Myocyte (in vitro differentiated cells): ENCODE measurements around the gene ZNF677. TPM values are rescaled to one million over a fixed set of nuclear protein-coding genes. Genes with fewer than 3 reads are reported as not detected.
"Not testable (repeated sequence)": the region's sequence is repeated elsewhere in the genome, so short reads cannot be mapped to it uniquely, and the experiment has no call there.

Experiments
- DNase-seq: peaks from one replicate; pipeline ENCODE4 v3.0.0-alpha.2; 2012; ENCODE audit warnings: low read depth
- total RNA-seq: library from RNA; depleted of rRNA; stranded (reverse); fragments of >200 nt; gene quantifications from 2 replicates; pipeline ENCODE4 v1.2.3, GENCODE V29; 2014

ZNF677 gene
- total RNA-seq, 1 donor from 2014 or later: 5.8 TPM

DNA sequence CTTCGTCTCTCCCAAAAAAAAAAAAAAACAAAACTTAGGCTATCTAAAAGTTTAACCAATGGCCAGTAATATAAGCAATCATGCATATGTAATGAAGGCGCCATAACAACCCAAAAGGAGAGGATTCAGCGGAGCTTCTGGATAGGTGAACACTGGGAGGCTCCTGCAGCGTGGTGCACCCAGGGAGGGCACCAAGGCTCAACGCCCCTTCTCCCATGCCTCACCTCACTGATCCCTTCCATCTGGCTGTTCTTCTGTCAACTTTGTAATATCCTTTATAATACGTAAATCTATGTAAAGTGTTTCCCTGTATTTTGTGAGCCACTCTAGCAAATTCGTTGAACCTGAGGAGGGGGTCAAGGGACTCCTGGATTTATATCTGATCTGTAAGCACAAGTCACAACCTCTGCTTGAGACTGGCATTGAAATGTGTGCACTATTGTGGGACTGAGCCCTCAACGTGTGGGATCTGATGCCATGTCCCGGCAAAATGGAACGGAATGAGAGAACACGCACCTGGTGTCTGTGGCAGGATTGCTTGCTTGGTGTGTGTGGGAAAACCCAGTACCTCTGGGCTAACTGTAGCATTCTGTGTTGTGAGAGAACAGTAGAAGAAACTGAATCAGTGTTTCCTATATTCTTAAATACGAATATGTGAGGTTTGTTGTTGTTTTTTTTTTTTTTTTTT is 61.0 kb downstream of the ZNF677 start:
- no peak for DNase-seq

- DNase-seq: no peak
These were observed 61.7 kb downstream of the ZNF677 start, which contains the start of gene ZNF665 for GRCh38 chr19:53192771-53193534. Gene ZNF665 (minus strand): TSS chr19:53193358. CDS start chr19:53182898, 10,460 bp downstream.

DNA sequence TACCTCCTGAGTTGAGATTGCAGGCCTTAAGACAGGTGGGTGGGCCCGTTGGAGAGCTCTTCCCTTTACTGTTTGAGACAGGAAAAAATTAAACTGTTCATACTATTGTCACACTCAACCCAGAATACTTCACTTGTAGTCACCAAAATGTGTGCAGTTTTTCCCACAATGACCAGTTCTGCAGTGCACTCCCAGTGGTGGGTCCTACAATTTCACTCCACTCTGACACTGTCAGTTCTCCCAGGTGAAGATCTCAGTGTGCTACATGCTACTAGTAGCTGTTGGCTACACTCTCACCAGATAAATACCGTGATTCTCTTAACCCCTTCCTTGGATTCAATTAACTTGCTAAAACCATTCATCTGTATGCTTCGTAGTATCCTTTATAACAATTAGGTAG is 64.4 kb downstream of the ZNF677 start:
- no peak for DNase-seq

- DNase-seq: not testable (repeated sequence)
These were observed 64.9 kb downstream of the ZNF677 start for GRCh38 chr19:53189691-53190198.

Other genes starting within 250 kb of the ZNF677 start
- gene ERVV-1, start 241.0 kb downstream of the ZNF677 start, total RNA-seq: not detected in 2 replicates
- gene ERVV-2, start 210.1 kb downstream of the ZNF677 start, total RNA-seq: not detected in 2 replicates
- gene ZNF160, start 151.5 kb downstream of the ZNF677 start, total RNA-seq: 22.1 and 35.0 TPM in 2 replicates
- 3.7 and 6.9 TPM in 2 replicates for gene ZNF415, start 122.0 kb downstream of the ZNF677 start, total RNA-seq
- 2.5 and 5.4 TPM in 2 replicates for gene ZNF347, start 95.8 kb downstream of the ZNF677 start, total RNA-seq
- not detected in 2 replicates for gene ZNF665, start 61.5 kb downstream of the ZNF677 start, total RNA-seq
- gene VN1R2, start 3.4 kb upstream of the ZNF677 start, total RNA-seq: not detected in 2 replicates
- not detected in 2 replicates for gene VN1R4, start 12.8 kb upstream of the ZNF677 start, total RNA-seq
- gene ZNF845, start 78.9 kb upstream of the ZNF677 start, total RNA-seq: 7.5 and 8.6 TPM in 2 replicates
- gene ZNF525, start 110.8 kb upstream of the ZNF677 start, total RNA-seq: 3.4 and 5.2 TPM in 2 replicates
- 8.9 and 15.6 TPM in 2 replicates for gene ZNF765, start 140.3 kb upstream of the ZNF677 start, total RNA-seq
- 8.4 and 8.9 TPM in 2 replicates for gene ZNF761, start 177.1 kb upstream of the ZNF677 start, total RNA-seq
- gene ZNF813, start 212.9 kb upstream of the ZNF677 start, total RNA-seq: 3.3 and 4.6 TPM in 2 replicates